GM12878 (cell line): ENCODE results near the gene ZNF17. TPM values are rescaled to one million over a fixed set of nuclear protein-coding genes. Genes with fewer than 3 reads are reported as not detected.

Experiments used
- ASH2L ChIP-seq: fragments of 300-600, 200-600 bp; sonication (generic); IDR thresholded peaks from 2 replicates; pipeline ENCODE4 v1.6.1; 2017; ENCODE audit warnings: low read depth, mild to moderate bottlenecking, borderline replicate concordance
- CHD2 ChIP-seq: IDR thresholded peaks from 2 replicates; pipeline ENCODE4 v1.6.1; 2011; ENCODE audit warnings: low read depth, low read length, improper control_type of control experiment, borderline replicate concordance
- EZH2 ChIP-seq: IDR thresholded peaks from 2 replicates; pipeline ENCODE4 v1.6.1; 2012; ENCODE audit warnings: low read depth, mild to moderate bottlenecking, control low read depth, inconsistent platforms, low read length, borderline replicate concordance; ENCODE audit not compliant: control insufficient read depth
- FOS ChIP-seq: IDR thresholded peaks from 3 replicates; pipeline ENCODE4 v1.6.1; 2011; ENCODE audit warnings: borderline replicate concordance; ENCODE audit not compliant: insufficient read length; ENCODE audit errors: extremely low read depth
- IRF5 ChIP-seq: fragments of 450-650 bp; IDR thresholded peaks from 2 replicates; pipeline ENCODE4 v1.6.1; 2017; ENCODE audit warnings: borderline replicate concordance
- KLF5 ChIP-seq: fragments of 450-650 bp; IDR thresholded peaks from 2 replicates; pipeline ENCODE4 v1.6.1; 2014; ENCODE audit warnings: mild to moderate bottlenecking; ENCODE audit not compliant: partially characterized antibody
- LARP7 ChIP-seq: fragments of 450-650 bp; IDR thresholded peaks from 2 replicates; pipeline ENCODE4 v1.6.1; 2017; ENCODE audit warnings: mild to moderate bottlenecking
- MAX ChIP-seq: IDR thresholded peaks from 2 replicates; pipeline ENCODE4 v1.6.1; 2012; ENCODE audit warnings: low read depth, low read length, improper control_type of control experiment
- MLLT1 ChIP-seq: fragments of 450-650 bp; IDR thresholded peaks from 2 replicates; pipeline ENCODE4 v1.6.1; 2016; ENCODE audit warnings: mild to moderate bottlenecking
- MXI1 ChIP-seq: fragments of 150-350 bp; IDR thresholded peaks from 2 replicates; pipeline ENCODE4 v1.6.1; 2011; ENCODE audit warnings: low read depth, mild to moderate bottlenecking, inconsistent platforms, low read length, improper control_type of control experiment
- NR2C2 ChIP-seq: IDR thresholded peaks from 2 replicates; pipeline ENCODE4 v1.6.1; 2011; ENCODE audit warnings: borderline replicate concordance, low read depth; ENCODE audit not compliant: control insufficient read depth, insufficient read length
- PML ChIP-seq: IDR thresholded peaks from 2 replicates; pipeline ENCODE4 v1.6.1; 2012; ENCODE audit warnings: low read length, inconsistent platforms
- RB1 ChIP-seq: fragments of 450-650 bp; formaldehyde crosslinking; IDR thresholded peaks from 2 replicates; pipeline ENCODE4 v1.6.1; 2017; ENCODE audit warnings: mild to moderate bottlenecking, borderline replicate concordance
- RELB ChIP-seq: fragments of 450-650 bp; IDR thresholded peaks from 2 replicates; pipeline ENCODE4 v1.6.1; 2017; ENCODE audit warnings: low read depth, mild to moderate bottlenecking, moderate library complexity
- REST ChIP-seq: IDR thresholded peaks from 2 replicates; pipeline ENCODE4 v1.6.1; 2012; ENCODE audit warnings: mild to moderate bottlenecking, low read depth, low read length
- RFX5 ChIP-seq: IDR thresholded peaks from 2 replicates; pipeline ENCODE4 v1.6.1; 2011; ENCODE audit warnings: low read depth, low read length, improper control_type of control experiment
- SREBF2 ChIP-seq: IDR thresholded peaks from 2 replicates; pipeline ENCODE4 v1.6.1; 2012; ENCODE audit warnings: mild to moderate bottlenecking, low read length
- TARDBP ChIP-seq: IDR thresholded peaks from 2 replicates; pipeline ENCODE4 v1.6.1; 2016; ENCODE audit warnings: borderline replicate concordance
- polyA plus RNA-seq, 11 experiments: library from polyadenylated mRNA; depleted of rRNA in 4 of 11; unstranded in 6 of 11; stranded (reverse) in 5 of 11; fragments of >200 nt; fragmentation: Nextera tagmentation in 4 of 11; fragmentation: Illumina TruSeq in 1 of 11; extraction: Ambion mirVana in 4 of 11; extraction: Trizol in 1 of 11; gene quantifications; 1 replicate in 1 of 11; 2 replicates in 10 of 11; pipeline versions ENCODE4 v1.2.1 to v1.2.3, GENCODE V29; 2011 to 2016; ENCODE audit warnings: inconsistent platforms in 2 of 11, missing spikeins in 2 of 11, low read depth in 1 of 11
- total RNA-seq, 4 experiments: library from RNA; depleted of rRNA in 3 of 4; stranded (reverse); fragments of >200 nt in 3 of 4; fragmentation: Illumina TruSeq in 1 of 4; extraction: Trizol in 1 of 4; gene quantifications; 2 replicates each; pipeline versions ENCODE4 v1.2.1 to v1.2.3, GENCODE V29; 2013 to 2021

Gene ZNF17
- total and polyA plus RNA-seq, 10 of the 15 experiments (the other 5 are each of a cell fraction or from before 2014, with no cell fraction given), result 4.4 to 11.3 (median 7.8) TPM

- TF ChIP-seq REST (0 out of 2 replicates have a peak, but pooled peaks have one; percentile 3), RB1 (no peak), LARP7 (no peak; the same call in 1 of the 2 replicates), MAX (no peak), MXI1 (peak; percentile 77), RFX5 (peak; percentile 54; the same call in 1 of the 2 replicates), IRF5 (no peak), SREBF2 (no peak), FOS (no peak), NR2C2 (no peak), PML (no peak), EZH2 (no peak), KLF5 (peak; percentile 58), CHD2 (peak; percentile 91), ASH2L (no peak), TARDBP (no peak; the same call in 1 of the 2 replicates), RELB (no peak), MLLT1 (no peak)
Observed at GRCh38 chr19:57389730-57390598, 21.0 kb upstream of the ZNF17 start, which contains the start of gene ZNF548 (continued).
